IPS DF 4.7 (cell line): ENCODE measurements around the gene DZIP1.

Experiments
- DNase-seq: peaks from one replicate; pipeline ENCODE4 v3.0.0-alpha.2; 2013; ENCODE audit warnings: low spot score; ENCODE audit errors: extremely low read depth

The DZIP1 gene

DNA sequence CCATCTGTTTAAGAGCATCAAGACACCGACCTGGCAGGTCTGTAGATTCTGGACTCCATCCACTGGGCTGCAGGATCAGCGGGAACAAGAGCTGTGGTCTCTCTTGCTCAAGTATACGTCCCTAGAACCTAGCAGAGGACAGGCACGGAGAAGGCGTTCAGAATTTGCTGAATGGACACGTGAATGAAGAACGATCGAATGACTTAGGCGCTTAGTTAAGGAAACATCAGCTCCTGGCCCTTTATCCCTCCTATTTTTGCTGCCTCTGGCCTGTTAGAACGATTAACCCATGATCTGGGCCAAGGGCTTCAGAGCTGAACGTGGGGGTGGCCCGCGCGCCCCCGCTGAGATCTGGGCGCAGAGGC lies 953 bp downstream of the DZIP1 start:
- DNase-seq: no peak

DNA sequence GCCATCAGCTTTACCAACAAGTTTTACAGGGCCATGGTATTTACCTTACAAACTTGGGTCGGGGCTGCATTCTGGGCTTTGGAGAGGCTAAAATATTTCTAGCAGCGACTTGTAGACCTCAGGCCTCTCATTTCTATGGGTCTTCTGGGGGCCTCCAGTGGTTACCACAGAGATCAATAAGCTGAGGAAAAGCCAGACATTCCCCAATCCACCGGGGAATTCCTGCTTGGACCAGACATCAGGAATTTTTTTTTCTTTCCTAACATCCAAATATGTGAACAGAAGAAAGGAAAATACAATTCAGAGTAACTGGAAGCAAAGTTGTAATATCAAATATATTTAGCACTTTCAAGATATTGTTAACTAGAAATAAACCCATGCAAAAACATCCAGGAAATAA lies 1.5 kb downstream of the DZIP1 start:
- DNase-seq: no peak

DNA sequence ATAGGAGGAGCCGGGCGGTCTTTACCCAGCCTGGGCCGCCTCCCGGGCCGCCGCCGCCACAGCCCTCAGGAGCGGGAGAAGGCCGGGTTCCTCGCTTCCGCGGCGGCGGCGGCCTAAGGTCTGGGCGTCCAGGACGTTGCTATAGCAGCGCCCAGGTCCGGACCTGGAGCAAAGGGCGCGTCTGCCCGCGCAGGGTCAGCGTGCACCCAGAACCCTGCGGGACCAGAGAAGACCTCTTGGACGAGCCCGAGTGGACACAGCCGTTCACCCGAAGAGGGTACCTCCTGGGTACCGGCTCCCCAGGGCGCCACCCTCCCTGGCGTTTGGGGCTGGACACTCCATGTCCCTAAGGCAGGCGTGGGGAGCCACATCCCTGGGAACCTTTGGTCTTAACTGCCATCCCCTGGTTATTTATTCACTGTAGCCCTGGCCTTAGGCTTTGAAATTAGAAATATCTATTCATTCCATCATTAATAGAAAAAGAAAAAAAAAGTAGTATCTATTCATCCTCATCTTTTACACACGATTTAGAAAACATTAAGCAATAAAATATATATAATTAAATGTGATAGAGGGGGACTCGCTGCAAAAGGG lies 2.4 kb downstream of the DZIP1 start:
- no peak for DNase-seq

DNA sequence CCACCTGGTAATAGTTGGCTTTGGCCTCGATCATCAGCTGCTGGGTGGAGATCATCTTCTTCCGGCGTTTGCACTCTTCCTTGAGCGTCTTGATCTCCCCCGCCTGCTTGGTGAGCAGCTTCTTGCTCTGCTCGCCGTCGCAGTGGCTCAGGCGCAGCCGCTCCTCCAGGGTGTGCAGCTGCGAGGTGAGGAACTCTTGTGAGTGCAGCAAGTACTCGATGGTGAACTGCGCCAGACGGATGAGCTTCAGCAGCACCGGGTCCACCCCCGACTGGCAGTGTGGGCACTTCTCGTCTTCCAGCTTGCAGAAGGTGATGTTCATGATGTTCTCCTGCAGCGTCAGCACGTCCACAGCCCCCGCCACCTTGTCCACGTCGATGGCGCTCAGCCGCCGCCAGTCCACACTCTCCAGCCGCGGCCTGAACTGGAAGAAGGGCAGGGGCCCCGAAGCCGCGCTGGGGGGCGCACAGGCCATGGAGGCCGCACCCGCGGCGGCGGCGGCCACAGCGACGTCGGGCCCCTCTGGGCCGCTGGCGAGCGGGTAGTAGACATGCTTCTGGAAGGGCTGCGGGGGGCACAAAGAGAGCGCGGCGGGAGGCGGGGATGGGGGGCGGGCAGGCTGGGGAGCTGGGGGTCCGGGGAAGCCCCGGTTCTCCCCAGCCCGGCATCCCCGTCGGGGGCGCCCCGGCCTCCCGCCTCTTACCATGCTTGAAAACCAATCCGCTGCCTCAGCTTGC lies 3.0 kb downstream of the DZIP1 start:
- DNase-seq: no peak

DNA sequence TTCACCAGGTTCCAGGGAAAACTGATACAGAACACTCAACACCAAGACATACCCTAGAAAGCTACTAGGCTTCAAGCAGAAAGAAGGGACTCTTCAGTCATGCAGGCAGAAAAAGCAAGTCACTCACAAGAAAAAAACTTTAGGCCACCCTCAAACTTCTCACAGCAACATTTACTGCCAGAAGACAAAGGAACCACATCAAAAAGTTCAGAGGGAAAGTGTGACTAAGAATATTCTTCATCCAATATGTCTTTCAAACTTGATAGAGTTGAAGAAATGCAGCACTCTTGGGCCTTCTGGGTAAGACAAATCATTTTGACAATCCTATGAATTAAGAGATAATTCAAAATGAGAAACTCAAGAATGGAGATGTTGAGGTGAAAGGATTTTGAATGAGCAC lies 7.7 kb downstream of the DZIP1 start:
- DNase-seq: no peak

DNA sequence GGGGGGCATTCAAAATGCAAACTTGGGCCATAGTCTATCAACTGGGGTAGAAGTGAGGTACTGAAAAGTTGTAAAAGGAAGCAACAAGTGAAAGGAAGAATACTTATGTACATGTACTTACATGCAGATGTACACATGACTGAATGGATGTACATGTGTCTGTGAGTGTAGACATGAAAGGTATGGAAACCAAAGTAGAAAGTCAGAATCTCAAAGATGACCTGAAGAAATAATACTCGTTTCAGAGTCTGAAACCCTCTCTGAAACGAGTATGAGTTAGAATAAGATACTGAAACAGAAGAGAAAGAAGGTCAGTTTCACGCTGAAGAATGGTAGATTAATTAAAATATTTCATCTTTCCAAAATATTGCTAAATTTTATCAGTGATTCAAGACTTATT lies 13.9 kb downstream of the DZIP1 start:
- DNase-seq: no peak

DNA sequence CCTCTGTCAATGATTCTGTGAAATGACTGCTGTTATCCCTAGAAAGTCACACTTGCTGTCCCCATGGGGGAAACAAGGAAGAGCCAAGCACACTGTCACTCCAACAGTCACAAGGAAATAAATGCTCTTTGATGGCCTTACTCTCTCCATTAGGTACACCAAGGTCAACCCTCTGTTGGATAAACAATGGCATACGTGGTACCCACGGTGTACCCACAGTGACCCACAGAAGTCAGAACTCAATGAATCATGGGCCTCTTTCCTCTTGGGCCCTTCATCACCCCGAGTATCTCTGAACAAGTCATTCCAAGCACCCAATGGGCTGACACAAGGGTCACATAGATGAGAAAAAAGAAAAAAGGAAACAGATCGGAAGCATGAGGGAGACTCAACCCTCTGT lies 15.4 kb downstream of the DZIP1 start:
- DNase-seq: no peak

DNA sequence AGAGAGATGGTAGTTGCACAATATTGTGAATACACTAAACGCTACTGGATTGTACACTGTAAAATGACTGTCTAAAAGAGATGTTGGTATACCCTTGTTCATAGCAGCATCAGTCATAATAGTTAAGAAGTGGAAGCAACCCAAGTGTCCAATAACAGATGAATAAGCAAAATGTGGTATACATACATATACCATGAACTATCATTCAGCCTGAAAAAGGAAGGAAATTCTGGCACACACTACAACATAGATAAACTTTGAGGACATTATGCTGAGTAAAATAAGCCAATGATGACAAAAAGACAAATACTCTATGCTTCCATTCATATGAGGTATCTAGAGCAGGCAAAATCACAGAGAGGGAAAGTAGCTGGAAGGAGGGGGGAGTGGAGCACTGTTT lies 16.0 kb downstream of the DZIP1 start:
- DNase-seq: no peak

DNA sequence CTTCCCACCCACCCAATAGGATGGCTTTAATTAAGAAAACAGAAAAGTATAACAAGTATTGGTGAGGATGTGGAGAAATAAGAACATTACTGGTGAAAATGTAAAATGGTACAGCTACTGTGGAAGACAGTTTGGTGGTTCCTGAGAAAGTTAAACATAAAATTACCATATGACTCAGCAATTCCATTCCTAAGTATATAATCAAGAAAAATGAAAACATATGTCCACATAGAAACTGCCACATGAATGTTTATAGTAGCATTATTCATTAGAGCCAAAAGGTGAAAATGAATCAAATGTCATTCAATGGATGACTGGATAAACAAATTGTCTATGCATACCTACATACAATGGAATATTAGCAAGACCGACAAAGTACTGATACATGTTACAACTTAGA lies 16.9 kb downstream of the DZIP1 start:
- no peak for DNase-seq

DNA sequence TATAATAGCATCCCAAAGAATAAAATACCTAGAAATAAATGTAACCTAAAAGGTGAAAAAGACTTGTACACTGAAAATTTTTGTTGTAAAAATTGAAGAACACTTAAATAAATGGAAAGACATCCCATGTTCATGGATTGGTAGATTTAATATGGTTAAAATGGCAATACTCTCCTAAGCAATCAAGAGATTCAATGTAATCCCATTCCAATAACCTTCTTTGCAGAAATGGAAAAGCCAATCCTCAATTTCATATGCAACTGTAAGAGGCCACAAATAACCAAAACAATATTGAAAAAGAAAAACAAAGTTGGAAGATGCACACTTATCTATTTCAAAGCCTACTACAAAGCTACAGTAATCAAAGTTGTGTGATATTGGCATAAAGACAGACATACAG lies 17.7 kb downstream of the DZIP1 start:
- DNase-seq: no peak

DNA sequence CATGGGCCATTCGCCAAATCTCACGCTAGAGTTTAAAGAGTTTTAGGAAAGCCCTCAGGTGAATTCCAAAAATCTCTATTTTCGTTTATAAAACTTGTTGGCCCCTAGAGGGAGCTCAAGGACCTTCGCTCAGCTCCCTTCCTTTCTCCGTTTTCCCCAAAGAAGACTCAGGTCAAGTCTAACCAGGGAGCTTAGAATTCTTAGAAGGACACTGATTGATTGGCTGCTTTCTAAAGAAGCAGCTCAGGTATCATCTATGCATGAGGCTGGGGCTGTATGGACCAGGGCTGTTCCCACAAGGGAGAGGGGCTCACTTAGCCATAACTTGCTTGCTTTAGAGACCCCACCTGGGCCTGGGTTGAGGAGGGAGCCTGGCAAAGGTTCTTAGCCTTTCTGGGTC lies 20.5 kb downstream of the DZIP1 start:
- peak; percentile 68 for DNase-seq

DNA sequence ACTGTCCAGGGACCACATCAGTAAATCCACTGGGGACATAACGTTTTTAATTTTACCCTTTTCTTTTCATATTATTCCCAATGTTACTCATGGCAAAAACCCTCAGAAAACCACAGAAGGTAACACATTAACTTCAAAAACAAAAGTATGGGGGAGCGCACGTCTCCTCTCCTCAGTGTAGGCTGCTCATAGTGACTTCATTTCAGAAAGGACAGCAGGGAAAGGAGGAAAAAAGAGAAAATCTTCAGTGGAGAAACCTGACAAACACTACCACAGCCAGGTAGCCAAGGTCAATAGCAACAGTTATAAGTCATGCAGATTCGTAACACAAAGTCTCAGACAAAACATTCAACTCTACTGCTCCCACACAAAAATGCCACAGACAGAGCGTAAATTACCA lies 21.4 kb downstream of the DZIP1 start:
- DNase-seq: no peak

DNA sequence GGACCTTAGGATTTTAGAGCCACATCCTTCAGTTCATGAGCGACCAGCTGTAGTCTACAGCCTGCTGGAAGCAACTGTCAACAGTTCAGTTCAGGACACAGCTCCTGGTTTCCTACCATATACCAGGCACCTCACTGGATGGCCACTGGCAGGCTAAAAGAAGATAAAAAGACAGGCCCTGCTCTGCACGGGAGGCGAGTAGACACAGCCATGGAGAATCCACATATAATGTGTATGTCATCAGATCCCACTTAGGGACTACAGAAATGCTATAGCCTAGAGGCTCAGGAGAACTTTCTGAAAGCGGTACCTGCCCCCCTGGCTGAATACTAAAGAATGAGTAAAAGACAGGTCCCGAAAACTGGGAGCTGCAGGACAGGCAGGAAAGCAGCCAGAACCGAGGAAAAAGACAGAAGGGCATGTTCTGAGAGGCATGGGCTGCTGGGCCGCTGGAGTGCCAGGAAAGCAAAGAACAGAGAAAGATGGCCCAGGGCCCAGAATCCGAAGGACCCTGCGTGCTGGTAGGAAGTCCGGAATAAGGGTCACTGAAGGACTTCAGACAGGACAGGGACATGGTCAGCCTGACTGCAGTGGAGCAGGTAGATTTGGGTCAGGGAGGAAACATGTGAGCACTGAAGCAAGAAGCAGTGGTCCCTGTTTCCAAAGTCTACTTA lies 23.5 kb downstream of the DZIP1 start:
- no peak for DNase-seq

DNA sequence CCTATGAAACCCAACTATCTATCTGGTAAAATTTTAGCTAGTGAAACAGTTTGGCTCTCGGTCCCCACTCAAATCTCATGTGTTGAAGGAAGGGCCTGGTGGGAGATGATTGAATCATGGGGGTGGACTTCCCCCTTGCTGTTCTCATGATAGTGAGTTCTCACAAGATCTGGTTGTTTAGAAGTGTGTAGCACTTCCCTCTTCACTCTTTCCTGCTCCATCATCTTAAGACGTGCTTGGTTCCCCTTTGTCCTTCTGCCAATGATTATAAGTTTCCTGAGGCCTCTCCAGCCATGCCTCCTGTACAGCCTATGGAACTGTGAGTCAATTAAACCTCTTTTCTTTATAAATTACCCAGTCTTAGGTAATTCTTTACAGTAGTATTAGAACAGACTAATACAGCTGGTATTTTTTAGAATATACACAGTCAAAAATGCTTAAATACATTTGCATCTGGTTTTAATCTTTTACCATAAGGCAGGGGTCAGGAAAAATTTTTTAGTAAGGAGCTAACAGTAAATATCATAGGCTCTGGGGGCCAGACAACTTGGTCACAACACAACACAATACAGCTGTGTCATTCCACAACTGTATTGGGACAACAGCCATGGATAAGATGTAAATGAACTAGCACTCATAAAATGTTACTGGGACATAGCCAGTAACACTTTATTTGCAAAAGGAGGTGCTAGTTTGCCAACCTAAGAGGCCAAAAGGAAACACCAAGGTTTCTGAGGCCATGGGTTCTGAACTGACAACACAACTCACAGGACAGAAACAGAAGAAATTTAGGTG lies 24.3 kb downstream of the DZIP1 start:
- no peak for DNase-seq

DNA sequence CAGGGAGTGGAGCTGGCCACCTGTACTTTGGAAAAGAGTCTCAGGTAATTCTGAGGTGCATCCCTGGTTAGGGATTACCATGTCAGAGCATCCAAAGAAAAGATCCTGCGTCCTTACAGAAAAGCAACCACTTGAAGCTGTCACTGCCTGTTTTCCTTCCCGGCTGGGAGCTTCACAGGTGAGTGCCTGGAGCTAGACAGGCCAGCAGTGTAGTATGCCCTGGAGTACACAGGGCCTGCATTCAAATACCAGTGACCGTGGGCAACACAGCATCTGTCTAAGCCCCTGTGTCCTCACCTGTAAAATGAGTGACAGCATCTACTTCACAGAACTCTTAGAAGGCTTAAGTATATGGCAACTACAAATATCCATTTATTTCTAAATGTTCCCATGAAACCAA lies 29.0 kb downstream of the DZIP1 start:
- no peak for DNase-seq

DNA sequence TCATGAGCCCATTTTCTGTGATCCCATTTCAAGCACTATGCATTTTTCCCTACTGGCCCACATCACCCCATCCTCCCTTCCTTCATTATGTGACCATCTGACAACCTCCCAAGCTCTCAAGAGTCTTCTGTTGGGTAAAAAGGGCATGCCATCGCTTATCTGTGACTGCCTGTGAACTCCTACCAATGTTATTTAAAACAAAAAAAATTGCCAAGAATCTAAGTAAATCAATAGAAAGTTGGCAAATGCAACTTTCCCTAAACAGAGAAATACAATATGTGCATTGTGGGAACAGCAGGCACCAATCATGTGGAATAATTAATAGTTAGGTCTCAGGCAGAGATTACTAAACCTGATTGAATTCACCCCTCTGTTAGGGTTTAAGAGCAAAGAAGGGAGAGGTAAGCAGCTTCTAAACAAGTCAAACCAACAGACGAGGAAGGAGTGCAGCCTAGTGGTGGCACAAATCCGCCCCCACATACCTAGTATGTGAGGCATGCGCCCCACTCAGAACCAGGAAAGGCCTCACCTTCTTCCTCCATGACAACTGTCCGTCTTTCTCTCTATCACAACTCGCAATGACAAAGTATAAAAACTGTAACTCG lies 29.8 kb downstream of the DZIP1 start:
- DNase-seq: no peak

DNA sequence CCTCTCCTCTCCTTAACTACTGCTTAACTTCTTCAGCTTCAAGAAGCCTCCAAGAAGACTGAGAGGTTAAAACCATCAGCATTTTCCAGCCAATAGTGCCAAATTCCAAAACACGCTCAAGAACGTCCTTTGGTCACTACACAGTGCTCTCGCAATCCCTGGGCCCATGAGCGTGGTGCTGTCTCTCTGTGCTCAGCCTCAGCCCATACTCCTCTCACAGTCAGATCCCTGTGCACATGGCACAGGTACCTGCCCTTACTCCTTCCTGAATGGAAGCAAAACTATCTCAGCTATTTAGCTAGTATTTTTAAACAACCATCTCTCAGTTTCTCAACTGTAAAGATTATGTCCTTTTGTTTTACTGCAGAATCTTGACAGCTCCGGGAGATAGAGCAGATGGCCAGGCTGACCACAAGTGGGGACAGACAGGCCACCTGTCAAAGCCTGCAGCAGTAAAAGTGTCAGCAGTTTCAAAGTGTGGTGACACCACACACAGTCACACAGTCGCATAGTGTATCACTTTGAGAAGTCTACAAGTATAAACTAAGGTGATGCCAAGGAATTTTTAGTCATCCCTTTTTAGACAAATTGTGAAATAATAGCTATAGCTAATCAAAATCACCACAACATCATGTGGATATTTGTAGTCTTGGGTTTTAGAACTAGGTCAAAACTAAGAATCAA lies 35.7 kb downstream of the DZIP1 start:
- no peak for DNase-seq

DNA sequence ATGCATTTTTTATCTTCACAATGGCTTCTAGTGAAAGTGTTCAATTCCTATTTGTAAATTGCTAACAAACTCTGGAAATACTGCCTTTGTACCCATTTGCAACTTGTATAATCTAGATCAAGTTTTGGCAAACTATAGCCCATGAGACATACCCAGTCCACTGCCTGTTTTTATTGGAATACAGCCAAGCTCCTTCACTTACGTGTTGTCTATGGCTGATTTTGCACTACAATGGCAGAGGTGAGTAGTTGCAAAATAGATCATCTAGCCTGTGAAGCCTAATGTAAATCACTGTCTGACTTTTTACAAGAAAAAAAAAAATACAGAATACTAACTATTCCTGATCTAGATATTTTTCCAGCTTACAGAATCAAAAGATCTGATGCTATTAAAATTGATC lies 37.1 kb downstream of the DZIP1 start:
- DNase-seq: no peak

DNA sequence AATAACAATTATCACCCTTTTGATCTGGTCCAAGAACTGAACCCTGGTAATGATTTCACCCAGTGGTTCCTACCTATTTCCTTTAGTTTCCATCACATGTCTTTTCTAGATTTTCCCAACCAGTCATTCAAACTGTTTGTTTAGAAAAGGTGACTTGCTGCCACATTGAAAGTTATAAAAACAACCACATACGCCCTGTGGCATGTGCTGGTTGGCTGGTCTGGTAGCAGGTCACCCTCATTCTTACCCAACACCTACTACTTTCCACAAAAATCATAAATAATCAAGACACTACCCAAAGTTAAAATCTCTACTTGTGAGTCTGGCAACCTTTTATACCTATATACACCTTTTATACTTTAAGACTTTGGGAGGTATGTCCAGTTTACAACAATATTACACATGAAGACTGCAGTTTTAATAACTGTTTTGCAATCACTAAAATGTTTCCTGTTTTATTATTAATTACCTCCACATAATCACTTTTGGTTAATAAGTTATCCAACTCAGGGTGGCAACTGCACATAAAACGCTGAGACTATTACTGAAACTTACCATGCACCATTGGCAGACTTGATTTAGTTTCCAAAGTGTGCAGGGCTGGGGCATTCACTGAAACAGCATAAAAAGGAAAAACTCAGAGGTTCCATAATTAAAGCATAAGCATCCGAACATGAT lies 38.9 kb downstream of the DZIP1 start:
- DNase-seq: no peak

DNA sequence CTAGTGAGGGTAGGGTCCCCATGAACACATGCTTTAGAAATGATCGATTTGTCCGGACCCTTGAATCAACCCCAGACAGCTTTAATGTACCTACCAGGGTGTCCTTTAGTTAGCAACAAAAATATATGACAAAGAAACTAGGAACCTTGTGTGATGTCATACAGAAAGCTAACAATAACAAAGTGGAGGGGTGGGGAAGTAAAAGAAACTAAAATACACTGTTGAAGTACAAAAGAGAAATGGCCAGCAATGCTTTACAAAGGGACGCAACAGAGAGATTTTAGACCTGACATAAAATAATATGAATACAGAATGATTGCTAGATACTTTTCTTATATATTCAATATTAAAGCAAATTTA lies 40.0 kb downstream of the DZIP1 start:
- DNase-seq: no peak
